Measurements from ENCODE around the gene ZNF256. TPM values are rescaled to one million over a fixed set of nuclear protein-coding genes. Genes with fewer than 3 reads are reported as not detected.

Gene ZNF256
- total and polyA plus RNA-seq, 2 of the 13 experiments (the other 11 are each of a cell fraction or from before 2014, with no cell fraction given): 3.8 to 6.0 TPM

DNA sequence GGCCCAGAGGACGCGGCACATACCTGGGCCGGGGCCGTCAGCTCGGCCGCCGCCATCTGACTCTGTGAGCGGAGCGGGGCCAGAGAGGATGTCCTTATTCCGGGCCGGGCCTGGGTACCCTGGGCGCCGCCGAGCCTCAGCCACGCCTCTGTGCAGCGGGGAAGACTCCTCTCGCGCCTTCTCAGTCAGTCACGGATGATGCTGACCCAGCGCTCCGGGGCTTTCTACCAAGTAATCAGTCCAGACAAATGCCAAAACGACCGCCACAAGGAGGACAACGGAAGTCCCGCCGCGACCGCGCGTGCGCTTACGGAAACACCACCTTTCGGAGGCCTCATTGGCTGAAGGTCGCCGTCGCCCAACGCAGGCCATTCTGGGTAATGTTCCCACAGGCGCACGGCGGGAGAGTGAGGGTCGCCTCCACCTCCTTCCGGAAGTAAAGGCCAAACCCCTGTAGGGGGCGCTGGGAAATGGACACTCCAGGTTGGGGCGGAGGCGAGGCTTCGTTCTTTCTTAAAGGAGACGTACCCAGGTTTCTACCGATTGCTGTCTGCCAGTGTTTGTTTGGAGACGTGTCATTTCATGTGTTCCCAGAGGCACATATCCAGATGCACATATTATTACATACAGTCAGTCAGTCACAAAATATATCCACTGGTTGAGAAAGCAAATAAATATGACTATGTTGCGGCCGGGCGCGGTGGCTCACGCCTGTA, at the start of gene ZNF256 (continued):
- TF ChIP-seq, protein P1, sequence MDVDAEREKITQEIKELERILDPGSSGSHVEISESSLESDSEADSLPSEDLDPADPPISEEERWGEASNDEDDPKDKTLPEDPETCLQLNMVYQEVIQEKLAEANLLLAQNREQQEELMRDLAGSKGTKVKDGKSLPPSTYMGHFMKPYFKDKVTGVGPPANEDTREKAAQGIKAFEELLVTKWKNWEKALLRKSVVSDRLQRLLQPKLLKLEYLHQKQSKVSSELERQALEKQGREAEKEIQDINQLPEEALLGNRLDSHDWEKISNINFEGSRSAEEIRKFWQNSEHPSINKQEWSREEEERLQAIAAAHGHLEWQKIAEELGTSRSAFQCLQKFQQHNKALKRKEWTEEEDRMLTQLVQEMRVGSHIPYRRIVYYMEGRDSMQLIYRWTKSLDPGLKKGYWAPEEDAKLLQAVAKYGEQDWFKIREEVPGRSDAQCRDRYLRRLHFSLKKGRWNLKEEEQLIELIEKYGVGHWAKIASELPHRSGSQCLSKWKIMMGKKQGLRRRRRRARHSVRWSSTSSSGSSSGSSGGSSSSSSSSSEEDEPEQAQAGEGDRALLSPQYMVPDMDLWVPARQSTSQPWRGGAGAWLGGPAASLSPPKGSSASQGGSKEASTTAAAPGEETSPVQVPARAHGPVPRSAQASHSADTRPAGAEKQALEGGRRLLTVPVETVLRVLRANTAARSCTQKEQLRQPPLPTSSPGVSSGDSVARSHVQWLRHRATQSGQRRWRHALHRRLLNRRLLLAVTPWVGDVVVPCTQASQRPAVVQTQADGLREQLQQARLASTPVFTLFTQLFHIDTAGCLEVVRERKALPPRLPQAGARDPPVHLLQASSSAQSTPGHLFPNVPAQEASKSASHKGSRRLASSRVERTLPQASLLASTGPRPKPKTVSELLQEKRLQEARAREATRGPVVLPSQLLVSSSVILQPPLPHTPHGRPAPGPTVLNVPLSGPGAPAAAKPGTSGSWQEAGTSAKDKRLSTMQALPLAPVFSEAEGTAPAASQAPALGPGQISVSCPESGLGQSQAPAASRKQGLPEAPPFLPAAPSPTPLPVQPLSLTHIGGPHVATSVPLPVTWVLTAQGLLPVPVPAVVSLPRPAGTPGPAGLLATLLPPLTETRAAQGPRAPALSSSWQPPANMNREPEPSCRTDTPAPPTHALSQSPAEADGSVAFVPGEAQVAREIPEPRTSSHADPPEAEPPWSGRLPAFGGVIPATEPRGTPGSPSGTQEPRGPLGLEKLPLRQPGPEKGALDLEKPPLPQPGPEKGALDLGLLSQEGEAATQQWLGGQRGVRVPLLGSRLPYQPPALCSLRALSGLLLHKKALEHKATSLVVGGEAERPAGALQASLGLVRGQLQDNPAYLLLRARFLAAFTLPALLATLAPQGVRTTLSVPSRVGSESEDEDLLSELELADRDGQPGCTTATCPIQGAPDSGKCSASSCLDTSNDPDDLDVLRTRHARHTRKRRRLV (CRISPR knock-in tag; IDR thresholded peaks at IDR 0.05): no peak
- TF ChIP-seq KDM5B (CRISPR knock-in tag; IDR thresholded peaks at IDR 0.05; ENCODE audit: borderline replicate concordance) (no peak; the same call in 1 of the 2 replicates), ZNF550 (CRISPR knock-in tag; IDR thresholded peaks at IDR 0.05; ENCODE audit: borderline replicate concordance) (no peak), ZNF558 (CRISPR knock-in tag; IDR thresholded peaks at IDR 0.05; ENCODE audit: borderline replicate concordance) (no peak), ZC3H13 (CRISPR knock-in tag; IDR thresholded peaks at IDR 0.05) (no peak), ZNF317 (CRISPR knock-in tag; IDR thresholded peaks at IDR 0.05) (no peak), KLF11 (CRISPR knock-in tag; IDR thresholded peaks at IDR 0.05) (no peak)
- TF ChIP-seq, protein P2, sequence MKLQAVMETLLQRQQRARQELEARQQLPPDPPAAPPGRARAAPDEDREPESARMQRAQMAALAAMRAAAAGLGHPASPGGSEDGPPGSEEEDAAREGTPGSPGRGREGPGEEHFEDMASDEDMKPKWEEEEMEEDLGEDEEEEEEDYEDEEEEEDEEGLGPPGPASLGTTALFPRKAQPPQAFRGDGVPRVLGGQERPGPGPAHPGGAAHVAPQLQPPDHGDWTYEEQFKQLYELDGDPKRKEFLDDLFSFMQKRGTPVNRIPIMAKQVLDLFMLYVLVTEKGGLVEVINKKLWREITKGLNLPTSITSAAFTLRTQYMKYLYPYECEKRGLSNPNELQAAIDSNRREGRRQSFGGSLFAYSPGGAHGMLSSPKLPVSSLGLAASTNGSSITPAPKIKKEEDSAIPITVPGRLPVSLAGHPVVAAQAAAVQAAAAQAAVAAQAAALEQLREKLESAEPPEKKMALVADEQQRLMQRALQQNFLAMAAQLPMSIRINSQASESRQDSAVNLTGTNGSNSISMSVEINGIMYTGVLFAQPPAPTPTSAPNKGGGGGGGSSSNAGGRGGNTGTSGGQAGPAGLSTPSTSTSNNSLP (IDR thresholded peaks at IDR 0.05; ENCODE audit: low read depth, low read length): no peak
- TF ChIP-seq, protein P3, sequence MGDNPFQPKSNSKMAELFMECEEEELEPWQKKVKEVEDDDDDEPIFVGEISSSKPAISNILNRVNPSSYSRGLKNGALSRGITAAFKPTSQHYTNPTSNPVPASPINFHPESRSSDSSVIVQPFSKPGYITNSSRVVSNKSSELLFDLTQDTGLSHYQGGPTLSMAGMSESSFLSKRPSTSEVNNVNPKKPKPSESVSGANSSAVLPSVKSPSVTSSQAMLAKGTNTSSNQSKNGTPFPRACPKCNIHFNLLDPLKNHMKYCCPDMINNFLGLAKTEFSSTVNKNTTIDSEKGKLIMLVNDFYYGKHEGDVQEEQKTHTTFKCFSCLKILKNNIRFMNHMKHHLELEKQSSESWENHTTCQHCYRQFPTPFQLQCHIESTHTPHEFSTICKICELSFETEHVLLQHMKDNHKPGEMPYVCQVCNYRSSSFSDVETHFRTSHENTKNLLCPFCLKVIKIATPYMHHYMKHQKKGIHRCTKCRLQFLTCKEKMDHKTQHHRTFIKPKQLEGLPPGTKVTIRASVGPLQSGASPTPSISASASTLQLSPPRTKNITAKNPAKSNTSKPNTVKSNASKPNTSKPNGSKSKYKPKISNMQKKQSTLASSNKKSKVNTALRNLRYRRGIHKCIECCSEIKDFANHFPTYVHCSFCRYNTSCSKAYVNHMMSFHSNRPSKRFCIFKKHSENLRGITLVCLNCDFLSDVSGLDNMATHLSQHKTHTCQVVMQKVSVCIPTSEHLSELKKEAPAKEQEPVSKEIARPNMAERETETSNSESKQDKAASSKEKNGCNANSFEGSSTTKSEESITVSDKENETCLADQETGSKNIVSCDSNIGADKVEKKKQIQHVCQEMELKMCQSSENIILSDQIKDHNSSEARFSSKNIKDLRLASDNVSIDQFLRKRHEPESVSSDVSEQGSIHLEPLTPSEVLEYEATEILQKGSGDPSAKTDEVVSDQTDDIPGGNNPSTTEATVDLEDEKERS (CRISPR knock-in tag; IDR thresholded peaks at IDR 0.05): 0 out of 2 replicates have a peak, but pooled peaks have one; percentile 65

Measured in HepG2 (cell line).